Suprapubic skin (tissue), 3 donors: ENCODE data around the gene EMD.

Experiments used
- POLR2A ChIP-seq, 2 donors: fragments of 450-650 bp; IDR thresholded peaks; one replicate each; pipeline ENCODE4 v1.6.1; 2017; ENCODE audit warnings: antibody characterized with exemption in 2 of 2, mild to moderate bottlenecking in 2 of 2, moderate library complexity in 2 of 2
- TF ChIP-seq, protein P1 (sequence below), 2 donors: fragments of 200-600 bp in 1 of 2; fragments of 450-650 bp in 1 of 2; sonication (generic) in 1 of 2; IDR thresholded peaks; one replicate each; pipeline ENCODE4 v1.5.1; 2016 to 2019; ENCODE audit warnings: antibody characterized with exemption in 2 of 2, mild to moderate bottlenecking in 1 of 2, moderate library complexity in 1 of 2

DNA sequence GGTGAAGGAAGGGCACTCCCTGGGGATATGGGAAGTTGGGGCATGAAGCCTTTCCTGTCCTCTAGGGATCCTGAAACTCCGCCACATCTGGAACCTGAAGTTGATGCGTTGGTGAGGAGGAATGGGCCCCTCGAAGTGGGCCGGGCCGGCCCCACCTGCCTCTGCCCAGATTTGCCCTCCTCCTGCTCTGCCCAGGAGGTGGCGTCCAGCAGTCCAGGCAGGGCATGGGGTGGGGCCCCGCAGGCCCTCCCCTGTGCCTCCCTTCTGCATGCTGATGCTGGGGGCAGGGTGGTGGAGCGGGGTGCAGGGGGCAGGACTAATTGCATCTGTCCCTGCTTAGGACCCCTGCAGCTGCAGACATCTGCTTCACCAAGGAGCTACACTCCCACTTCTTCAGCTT lies 34.0 kb downstream of the EMD start:
- TF ChIP-seq, protein P1, sequence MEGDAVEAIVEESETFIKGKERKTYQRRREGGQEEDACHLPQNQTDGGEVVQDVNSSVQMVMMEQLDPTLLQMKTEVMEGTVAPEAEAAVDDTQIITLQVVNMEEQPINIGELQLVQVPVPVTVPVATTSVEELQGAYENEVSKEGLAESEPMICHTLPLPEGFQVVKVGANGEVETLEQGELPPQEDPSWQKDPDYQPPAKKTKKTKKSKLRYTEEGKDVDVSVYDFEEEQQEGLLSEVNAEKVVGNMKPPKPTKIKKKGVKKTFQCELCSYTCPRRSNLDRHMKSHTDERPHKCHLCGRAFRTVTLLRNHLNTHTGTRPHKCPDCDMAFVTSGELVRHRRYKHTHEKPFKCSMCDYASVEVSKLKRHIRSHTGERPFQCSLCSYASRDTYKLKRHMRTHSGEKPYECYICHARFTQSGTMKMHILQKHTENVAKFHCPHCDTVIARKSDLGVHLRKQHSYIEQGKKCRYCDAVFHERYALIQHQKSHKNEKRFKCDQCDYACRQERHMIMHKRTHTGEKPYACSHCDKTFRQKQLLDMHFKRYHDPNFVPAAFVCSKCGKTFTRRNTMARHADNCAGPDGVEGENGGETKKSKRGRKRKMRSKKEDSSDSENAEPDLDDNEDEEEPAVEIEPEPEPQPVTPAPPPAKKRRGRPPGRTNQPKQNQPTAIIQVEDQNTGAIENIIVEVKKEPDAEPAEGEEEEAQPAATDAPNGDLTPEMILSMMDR (IDR thresholded peaks at IDR 0.05): no peak
- TF ChIP-seq POLR2A (IDR thresholded peaks at IDR 0.05): no peak
